Mesodermal cell (in vitro differentiated cells): Measurements from ENCODE around the gene APOL3.

Source experiments
- H3K27ac ChIP-seq: 2 replicates; pipeline ENCODE4 v1.7.0; 2013; ENCODE audit warnings: mild to moderate bottlenecking, low read depth, low read length, moderate library complexity; ENCODE audit not compliant: severe bottlenecking
- H3K36me3 ChIP-seq: 2 replicates; pipeline ENCODE4 v1.7.1; 2013; ENCODE audit warnings: mild to moderate bottlenecking, low read length, moderate library complexity; ENCODE audit not compliant: control insufficient read depth, insufficient read depth
- H3K4me1 ChIP-seq: one replicate; pipeline ENCODE4 v1.7.1; 2013; ENCODE audit warnings: mild to moderate bottlenecking, low read length; ENCODE audit not compliant: insufficient read depth, control insufficient read depth, poor library complexity, severe bottlenecking
- H3K4me3 ChIP-seq: 2 replicates; pipeline ENCODE4 v1.7.0; 2013; ENCODE audit warnings: low read length, control low read depth, mild to moderate bottlenecking; ENCODE audit not compliant: insufficient read depth, poor library complexity, severe bottlenecking; ENCODE audit errors: extremely low read depth
- H3K9me3 ChIP-seq: 2 replicates; pipeline ENCODE4 v1.7.1; 2013; ENCODE audit warnings: mild to moderate bottlenecking, low read length, moderate library complexity; ENCODE audit not compliant: control insufficient read depth
- WGBS, 2 experiments: methylation state at CpG; one replicate each; pipeline ENCODE4 v1.1.5; 2013; ENCODE audit warnings: missing lambda C conversion rate in 2 of 2; ENCODE audit not compliant: insufficient coverage in 2 of 2; 5-methylcytosine and 5-hydroxymethylcytosine counted together

The APOL3 gene

DNA sequence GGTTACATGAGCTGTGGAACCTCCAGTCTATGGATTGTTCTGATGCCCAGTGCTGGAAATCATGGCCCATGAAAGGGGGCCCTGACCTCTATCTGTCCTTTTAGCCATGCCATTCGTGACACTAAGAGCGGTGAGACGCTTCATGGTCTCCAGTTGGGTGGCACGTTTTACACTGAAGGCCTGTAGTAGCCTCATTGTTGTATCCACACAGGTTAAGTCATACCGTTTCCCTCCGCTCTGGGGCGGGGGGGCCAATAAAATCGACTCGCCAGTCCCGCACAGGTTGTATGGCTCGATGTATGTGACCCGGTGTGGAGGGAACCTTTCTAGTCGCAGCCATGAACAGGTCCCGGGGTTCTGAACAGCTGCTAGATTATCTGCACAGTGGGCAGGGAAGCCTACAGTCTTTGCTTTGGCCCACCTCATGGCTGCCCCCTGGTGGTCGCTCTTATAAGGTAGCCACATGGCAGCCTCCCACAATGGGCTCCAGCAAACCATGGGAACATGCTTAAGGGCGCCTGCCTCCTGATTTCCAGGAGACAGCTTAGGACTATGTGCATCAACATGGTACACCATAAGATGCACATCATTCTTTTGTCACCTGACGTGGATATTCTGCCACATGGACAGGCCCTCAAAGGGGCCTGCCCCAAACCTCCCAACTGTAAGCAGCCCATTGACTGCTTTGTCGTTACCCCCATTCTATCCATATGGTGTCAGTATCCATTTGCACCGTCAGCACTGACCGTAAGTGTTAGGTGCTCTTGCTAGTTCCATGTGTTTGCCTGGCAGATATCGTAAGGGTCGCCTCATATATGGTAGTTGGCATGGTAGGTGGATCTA, 19.7 kb upstream of the APOL3 start:
- no peak overlapping the region for H3K4me3 ChIP-seq
- no peaks in the 10 kb centered on the region for H3K9me3 ChIP-seq
- H3K27ac ChIP-seq: no peak overlapping the region
- H3K36me3 ChIP-seq: no peaks in the 10 kb centered on the region
- WGBS, 2 experiments: 69 to 76% methylated on average over 20 of the region's 22 CpGs
- no peaks in the 10 kb centered on the region for H3K4me1 ChIP-seq

DNA sequence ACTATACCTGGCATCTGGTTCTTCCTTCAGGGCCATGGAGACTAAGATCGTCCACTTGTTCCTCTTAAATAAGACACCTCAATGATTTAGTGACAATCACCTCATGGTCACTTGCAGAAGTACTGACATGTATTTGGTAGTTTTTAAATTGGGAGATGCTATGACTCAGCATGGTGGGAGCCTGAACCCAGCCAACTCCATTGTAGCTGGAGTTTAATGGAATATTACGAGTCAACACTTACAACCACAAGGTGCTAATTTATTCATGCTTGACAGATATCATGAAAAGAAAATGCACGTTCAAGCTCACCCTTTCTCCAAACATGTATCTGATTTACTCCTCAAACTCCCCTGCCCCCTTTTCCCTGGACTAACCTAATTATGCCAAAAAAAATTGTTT, 16.6 kb upstream of the APOL3 start:
- Histone ChIP-seq H3K27ac (no peak overlapping the region), H3K9me3 (no peaks in the 10 kb centered on the region), H3K4me3 (no peak overlapping the region), H3K4me1 (no peaks in the 10 kb centered on the region), H3K36me3 (no peaks in the 10 kb centered on the region)
- WGBS, 2 experiments: 75 to 78% methylated on average over 1 to 2 of the region's 3 CpGs

DNA sequence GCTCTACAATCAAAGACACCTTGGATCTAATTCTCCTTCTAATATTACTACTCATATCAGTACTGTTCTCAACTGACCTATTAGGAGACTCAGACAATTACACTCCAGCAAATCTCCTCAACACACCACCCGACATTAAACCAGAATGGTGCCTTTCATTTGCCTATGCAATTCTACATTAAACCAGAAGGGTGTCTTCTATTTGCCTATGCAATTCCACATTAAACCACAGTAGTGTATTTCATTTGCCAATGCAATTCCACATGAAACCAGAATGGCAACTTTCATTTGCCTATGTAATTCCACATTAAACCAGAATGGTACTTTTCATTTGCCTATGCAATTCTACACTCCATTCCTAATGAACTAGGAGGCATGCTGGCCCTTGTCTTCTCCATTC, 15.3 kb upstream of the APOL3 start:
- Histone ChIP-seq H3K27ac (no peak overlapping the region), H3K4me1 (no peaks in the 10 kb centered on the region), H3K4me3 (no peak overlapping the region), H3K9me3 (no peaks in the 10 kb centered on the region), H3K36me3 (no peaks in the 10 kb centered on the region)
- WGBS, 2 experiments: 25 to 38% methylated on average over 1 of the region's 1 CpG

DNA sequence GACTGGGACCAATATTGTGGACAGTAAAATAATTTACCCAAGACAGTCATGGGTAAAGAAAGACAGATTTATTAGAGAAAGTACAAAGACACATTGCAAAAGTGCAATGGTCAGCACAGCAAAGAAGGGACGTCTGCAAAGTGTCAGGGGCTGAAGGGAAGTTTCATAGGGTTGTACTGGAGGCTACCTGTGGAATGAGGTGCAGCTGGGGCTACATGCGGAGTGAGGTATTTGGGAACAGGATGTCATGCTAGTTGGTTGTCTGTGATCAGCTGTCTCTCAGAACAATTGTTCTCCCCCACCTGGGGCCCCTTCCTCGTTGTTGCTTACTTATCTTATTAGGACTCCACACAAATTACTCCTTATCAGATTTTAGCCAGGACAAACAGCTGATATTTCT, 11.4 kb upstream of the APOL3 start:
- 49 to 61% methylated on average over 2 of the region's 3 CpGs for WGBS, 2 experiments
- H3K27ac ChIP-seq: no peak overlapping the region
- H3K9me3 ChIP-seq: no peaks in the 10 kb centered on the region
- no peak overlapping the region for H3K4me3 ChIP-seq
- H3K36me3 ChIP-seq: no peaks in the 10 kb centered on the region
- H3K4me1 ChIP-seq: no peaks in the 10 kb centered on the region

DNA sequence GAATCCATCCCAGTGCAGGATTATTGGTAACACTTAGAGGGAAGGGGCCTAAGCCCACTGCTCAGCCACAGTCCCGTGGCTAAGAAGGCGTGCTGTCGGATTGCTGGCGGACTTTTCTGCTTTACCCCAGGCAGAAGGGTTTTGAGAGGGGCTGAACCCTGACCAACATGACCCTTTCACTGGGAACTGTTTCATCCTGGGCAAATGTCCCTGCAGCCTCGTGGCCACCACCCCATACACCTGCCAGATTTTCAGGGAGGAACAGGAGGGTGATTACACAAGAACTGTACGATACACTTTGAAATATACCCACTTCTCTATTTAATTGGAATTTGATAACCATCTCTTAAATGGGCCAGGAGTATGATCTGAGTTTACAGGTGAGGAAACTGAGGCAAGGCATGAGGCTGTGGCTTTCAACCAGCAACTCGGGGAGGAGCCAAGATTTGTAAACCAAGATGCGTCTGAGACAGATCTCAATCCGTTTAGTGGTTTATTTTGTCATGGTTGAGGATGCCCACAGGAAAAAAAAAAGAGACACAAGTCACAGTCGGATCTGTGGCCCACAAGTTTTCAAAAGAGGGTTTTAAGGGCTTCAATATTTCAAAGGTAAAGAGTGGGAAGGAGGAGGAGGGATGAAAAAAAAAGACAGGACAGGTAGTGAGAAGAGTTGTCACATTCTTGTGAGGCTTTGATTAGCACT, 6.1 kb upstream of the APOL3 start:
- Histone ChIP-seq H3K36me3 (no peaks in the 10 kb centered on the region), H3K27ac (no peak overlapping the region), H3K4me1 (no peaks in the 10 kb centered on the region), H3K4me3 (no peak overlapping the region), H3K9me3 (no peaks in the 10 kb centered on the region)
- WGBS, 2 experiments: 83 to 91% methylated on average over 7 to 8 of the region's 10 CpGs

DNA sequence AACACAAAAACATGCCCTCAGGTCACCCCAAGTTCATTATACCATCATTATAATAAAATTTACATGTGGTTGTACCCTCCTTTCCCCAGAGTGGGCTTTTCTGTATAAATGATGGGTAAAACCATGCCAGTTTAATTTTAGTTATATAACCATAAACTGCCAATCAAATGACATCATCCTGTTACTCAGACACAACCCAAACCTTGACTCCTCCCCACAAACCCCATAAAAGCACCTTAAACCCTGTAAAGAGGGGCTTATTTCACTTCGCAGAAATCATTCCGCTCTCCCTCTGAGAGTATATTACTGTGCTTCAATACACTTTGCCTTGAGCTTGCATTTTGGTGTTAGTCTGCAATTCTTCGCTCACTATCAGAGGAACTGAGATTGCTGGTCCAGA, 5.5 kb upstream of the APOL3 start:
- 100% methylated on average over 2 of the region's 3 CpGs; no CpG with 5 or more reads in 1 of the 2 experiments for WGBS, 2 experiments
- H3K36me3 ChIP-seq: no peaks in the 10 kb centered on the region
- H3K9me3 ChIP-seq: no peaks in the 10 kb centered on the region
- no peaks in the 10 kb centered on the region for H3K4me1 ChIP-seq
- H3K27ac ChIP-seq: no peak overlapping the region
- H3K4me3 ChIP-seq: no peak overlapping the region

DNA sequence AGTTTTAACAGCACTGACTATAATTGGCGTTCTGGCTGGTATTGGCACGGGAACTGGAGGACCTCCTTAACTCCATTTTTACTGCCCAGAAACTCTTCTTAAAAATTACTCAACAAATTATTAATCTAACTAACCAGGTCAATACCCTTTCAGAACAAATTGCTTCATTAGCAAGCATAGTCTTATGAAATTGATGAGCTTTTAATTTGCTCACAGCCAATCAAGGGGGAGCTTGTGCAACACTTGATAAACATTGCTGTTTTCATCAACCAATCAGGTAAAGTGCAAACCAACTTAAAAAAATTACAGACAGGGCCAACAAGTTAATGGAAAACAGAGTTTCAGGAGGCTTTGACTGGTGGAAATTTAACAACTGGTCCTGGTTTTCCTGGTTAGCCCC, 4.6 kb upstream of the APOL3 start:
- no peaks in the 10 kb centered on the region for H3K9me3 ChIP-seq
- no peaks in the 10 kb centered on the region for H3K36me3 ChIP-seq
- H3K4me3 ChIP-seq: no peak overlapping the region
- no peak overlapping the region for H3K27ac ChIP-seq
- H3K4me1 ChIP-seq: no peaks in the 10 kb centered on the region
- WGBS, 2 experiments: 94 to 100% methylated on average over 2 of the region's 2 CpGs

DNA sequence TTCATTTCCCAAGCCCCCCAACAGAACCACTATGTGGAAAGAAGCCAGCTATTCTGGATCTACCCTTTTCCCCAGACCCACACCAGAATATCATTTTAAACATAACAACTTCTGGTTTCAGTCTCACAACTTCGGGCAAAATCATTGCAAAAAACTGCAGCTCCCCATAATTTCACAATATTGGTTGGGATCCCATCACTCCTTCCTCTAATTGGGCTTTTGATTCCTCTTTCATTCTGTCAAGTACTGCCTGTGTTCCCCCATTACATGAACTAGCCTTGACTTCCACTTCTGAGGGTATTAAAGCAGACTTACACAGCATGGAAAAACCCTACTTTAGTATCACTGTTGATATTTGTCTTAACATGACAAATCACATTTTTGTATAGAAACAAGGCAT, 4.1 kb upstream of the APOL3 start:
- no peaks in the 10 kb centered on the region for H3K9me3 ChIP-seq
- WGBS, 2 experiments: 100% methylated on average over 1 of the region's 1 CpG
- no peak overlapping the region for H3K4me3 ChIP-seq
- H3K27ac ChIP-seq: no peak overlapping the region
- no peaks in the 10 kb centered on the region for H3K4me1 ChIP-seq
- no peaks in the 10 kb centered on the region for H3K36me3 ChIP-seq

DNA sequence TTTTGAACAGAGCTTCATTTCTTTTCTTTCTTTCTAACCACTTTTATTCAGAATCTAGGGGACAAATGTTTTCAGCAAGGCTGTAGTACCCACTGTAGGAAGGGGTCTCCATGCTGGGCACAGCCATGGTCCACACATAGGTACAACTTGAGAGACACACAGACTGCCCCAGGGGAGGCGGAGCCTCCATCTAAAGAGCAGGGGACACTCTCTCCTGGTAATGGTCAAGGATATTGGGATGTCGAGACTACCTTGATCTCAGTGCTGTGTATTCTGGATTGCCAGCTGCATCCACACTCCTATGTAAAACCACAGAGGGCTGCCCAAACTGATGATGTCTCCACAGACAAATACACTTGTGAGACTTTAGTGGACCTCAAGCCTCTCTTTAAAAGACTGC, 2.9 kb upstream of the APOL3 start:
- WGBS, 2 experiments: 84% methylated on average over 2 of the region's 2 CpGs; no CpG with 5 or more reads in 1 of the 2 experiments
- Histone ChIP-seq H3K9me3 (no peaks in the 10 kb centered on the region), H3K4me3 (no peak overlapping the region), H3K36me3 (no peaks in the 10 kb centered on the region), H3K4me1 (no peaks in the 10 kb centered on the region), H3K27ac (no peak overlapping the region)

DNA sequence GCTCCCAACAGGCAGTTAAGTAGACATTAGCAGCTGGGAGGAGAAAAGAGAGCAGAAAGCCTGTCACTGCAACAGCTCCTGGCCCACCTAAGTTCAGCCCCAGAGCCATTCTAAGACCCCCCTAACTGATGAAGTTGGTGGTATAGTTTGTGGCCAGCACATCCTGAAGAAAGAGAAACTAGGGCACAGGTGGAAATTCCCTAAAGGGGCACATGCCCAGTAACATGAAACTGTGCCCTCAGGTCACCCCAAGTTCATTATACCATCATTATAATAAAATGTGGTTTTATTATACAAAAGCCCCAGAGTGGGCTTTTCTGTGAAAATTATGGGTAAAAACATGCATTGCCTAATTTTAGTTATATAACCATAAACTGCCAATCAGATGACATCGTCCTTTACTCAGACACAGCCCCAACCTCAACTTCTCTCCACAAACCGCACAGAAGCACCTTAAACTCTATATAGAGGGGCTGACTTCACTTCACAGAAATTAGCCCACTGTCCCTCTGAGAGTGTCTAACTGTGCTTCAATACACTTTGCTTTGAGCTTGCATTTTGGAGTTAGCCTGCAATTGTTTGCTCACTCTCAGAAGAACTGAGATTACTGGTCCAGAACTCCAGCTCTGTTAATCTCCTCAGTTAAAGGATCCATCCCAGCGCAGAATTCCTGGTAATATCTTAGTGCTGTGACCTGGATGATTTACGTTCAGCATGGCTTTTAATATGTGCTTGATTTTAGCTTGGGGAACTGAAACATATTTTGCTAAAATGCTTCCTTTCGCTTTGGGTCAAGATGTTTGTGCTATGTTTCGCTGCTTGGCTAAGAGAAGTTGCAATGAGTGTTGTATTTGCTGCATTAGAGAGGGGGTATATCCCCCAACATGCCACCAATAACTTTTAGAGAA, 1.8 kb upstream of the APOL3 start:
- no peaks in the 10 kb centered on the region for H3K36me3 ChIP-seq
- no peak overlapping the region for H3K4me3 ChIP-seq
- 94 to 100% methylated on average over 3 to 4 of the region's 6 CpGs for WGBS, 2 experiments
- H3K9me3 ChIP-seq: no peaks in the 10 kb centered on the region
- H3K27ac ChIP-seq: no peak overlapping the region
- H3K4me1 ChIP-seq: no peaks in the 10 kb centered on the region
